H1 (cell line): ENCODE results near the gene ELANE. TPM values are rescaled to one million over a fixed set of nuclear protein-coding genes. Genes with fewer than 3 reads are reported as not detected.

Experiments used
- CBX5 ChIP-seq: fragments of 300-800, 300-1000 bp; sonication (generic); IDR thresholded peaks from 2 replicates; pipeline ENCODE4 v1.7.1; 2016; ENCODE audit warnings: antibody characterized with exemption, low read length, low read depth
- CHD1 ChIP-seq: IDR thresholded peaks from 2 replicates; pipeline ENCODE4 v1.6.1; 2012; ENCODE audit warnings: low read depth, low read length, improper control_type of control experiment
- POU5F1 ChIP-seq: IDR thresholded peaks from 2 replicates; pipeline ENCODE4 v1.6.1; 2011; ENCODE audit warnings: low read depth, mild to moderate bottlenecking, low read length, moderate library complexity
- RAD21 ChIP-seq, 2 experiments: IDR thresholded peaks in 1 of 2; conservative IDR thresholded peaks in 1 of 2; 2 replicates each; pipeline ENCODE4 v1.6.1; 2011; ENCODE audit warnings: low read depth in 2 of 2, low read length in 2 of 2, improper control_type of control experiment in 1 of 2, inconsistent platforms in 1 of 2, mild to moderate bottlenecking in 1 of 2, moderate library complexity in 1 of 2
- RNF2 ChIP-seq: fragments of 200-900, 300-1000 bp; sonication (generic); IDR thresholded peaks from 2 replicates; pipeline ENCODE4 v1.7.1; 2016; ENCODE audit warnings: borderline replicate concordance, low read depth, mild to moderate bottlenecking, antibody characterized with exemption, low read length; ENCODE audit not compliant: poor library complexity, severe bottlenecking; ENCODE audit errors: missing control alignments
- SIX5 ChIP-seq: IDR thresholded peaks from 2 replicates; pipeline ENCODE4 v1.6.1; 2011; ENCODE audit warnings: mild to moderate bottlenecking, low read depth, low read length
- SP2 ChIP-seq: IDR thresholded peaks from 2 replicates; pipeline ENCODE4 v1.6.1; 2012; ENCODE audit warnings: mild to moderate bottlenecking, low read length, inconsistent platforms
- polyA plus RNA-seq, 7 experiments: library from polyadenylated mRNA; depleted of rRNA in 3 of 7; stranded (reverse) in 5 of 7; unstranded in 2 of 7; fragments of >200 nt in 5 of 7; fragments of 200-250 nt in 2 of 7; gene quantifications; 1 replicate in 5 of 7; 2 replicates in 1 of 7; 4 replicates in 1 of 7; pipeline versions ENCODE4 v1.2.1 to v1.2.3, GENCODE V29; 2011 to 2013; ENCODE audit warnings: missing spikeins in 2 of 7, mixed read lengths in 2 of 7
- total RNA-seq: library from RNA; stranded (reverse); fragmentation: NEBNext Ultra II Directional; extraction: Animal tissue kit (Norgen Biotek cat#: 25700); gene quantifications from 2 replicates; pipeline ENCODE4 v1.2.1, GENCODE V29; 2021

The ELANE gene
- total and polyA plus RNA-seq, 2 of the 8 experiments (the other 6 are each of a cell fraction or from before 2014, with no cell fraction given), result not detected

GRCh38 chr19:823565-824121 is 28.5 kb upstream of the ELANE start (continued):
- TF ChIP-seq RAD21 (IDR thresholded peaks at IDR 0.05 in 1 of 2, conservative IDR thresholded peaks at IDR 0.05 in 1 of 2; ENCODE audit: low read depth in 2 of 2, low read length in 2 of 2) (no peak), SIX5 (no peak), RNF2 (no peak), CHD1 (no peak), POU5F1 (no peak), SP2 (no peak), CBX5 (no peak)
